Testis (tissue), 2 donors: Measurements from ENCODE around the gene CYP2J2.

Experiments
- CTCF ChIP-seq, 3 experiments: fragments of 450-650 bp in 2 of 3; fragments of 200-600 bp in 1 of 3; sonication (generic) in 1 of 3; IDR thresholded peaks; one replicate each; pipeline ENCODE4 v1.5.1; 2016 to 2019; ENCODE audit warnings: antibody characterized with exemption in 3 of 3, mild to moderate bottlenecking in 2 of 3, moderate library complexity in 1 of 3
- POLR2A ChIP-seq: fragments of 450-650 bp; IDR thresholded peaks from one replicate; pipeline ENCODE4 v1.6.1; 2017; ENCODE audit warnings: antibody characterized with exemption, mild to moderate bottlenecking, moderate library complexity

DNA sequence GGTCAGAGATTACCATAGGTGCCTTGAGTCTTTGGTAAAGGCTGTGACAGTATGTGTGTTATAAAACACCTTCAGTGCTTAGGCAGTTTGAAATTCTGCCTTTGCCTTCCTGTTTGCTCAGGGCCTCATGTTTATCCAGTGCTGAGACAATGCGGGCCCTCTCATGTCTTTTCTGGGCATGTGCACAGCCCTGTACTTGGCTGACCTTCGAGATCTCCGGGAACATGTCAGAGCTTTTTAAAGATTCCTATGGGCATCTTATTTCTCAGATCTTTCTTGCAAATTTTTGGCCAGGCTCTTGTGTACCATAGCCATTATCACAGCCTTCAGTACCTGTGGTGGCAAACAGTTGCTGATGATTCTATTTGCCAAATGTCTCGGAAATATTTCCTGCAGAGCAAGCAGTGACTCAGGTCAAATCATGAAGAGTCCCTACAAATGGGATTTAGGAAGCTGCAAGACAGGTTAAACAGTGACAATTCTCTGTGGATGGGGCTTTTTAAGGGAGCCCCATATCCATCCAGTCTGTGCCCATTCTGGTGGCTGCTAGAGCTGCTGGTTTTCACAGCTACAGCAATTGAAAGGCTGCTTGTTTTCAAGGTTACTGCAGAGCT lies 69.7 kb downstream of the CYP2J2 start:
- TF ChIP-seq CTCF (IDR thresholded peaks at IDR 0.05) (no peak), POLR2A (no peak)
